HG02678 (cell line): ENCODE data around the gene VPS51.
"Not testable (repeated sequence)": the region's sequence is repeated elsewhere in the genome, so short reads cannot be mapped to it uniquely, and the experiment has no call there.

Experiments
- ATAC-seq: cut with Tn5 transposase; IDR thresholded peaks from one replicate; pipeline ENCODE4 v1.9.1; 2021; ENCODE audit warnings: mild to moderate bottlenecking, moderate library complexity; ENCODE audit not compliant: unreplicated experiment

VPS51 gene

DNA sequence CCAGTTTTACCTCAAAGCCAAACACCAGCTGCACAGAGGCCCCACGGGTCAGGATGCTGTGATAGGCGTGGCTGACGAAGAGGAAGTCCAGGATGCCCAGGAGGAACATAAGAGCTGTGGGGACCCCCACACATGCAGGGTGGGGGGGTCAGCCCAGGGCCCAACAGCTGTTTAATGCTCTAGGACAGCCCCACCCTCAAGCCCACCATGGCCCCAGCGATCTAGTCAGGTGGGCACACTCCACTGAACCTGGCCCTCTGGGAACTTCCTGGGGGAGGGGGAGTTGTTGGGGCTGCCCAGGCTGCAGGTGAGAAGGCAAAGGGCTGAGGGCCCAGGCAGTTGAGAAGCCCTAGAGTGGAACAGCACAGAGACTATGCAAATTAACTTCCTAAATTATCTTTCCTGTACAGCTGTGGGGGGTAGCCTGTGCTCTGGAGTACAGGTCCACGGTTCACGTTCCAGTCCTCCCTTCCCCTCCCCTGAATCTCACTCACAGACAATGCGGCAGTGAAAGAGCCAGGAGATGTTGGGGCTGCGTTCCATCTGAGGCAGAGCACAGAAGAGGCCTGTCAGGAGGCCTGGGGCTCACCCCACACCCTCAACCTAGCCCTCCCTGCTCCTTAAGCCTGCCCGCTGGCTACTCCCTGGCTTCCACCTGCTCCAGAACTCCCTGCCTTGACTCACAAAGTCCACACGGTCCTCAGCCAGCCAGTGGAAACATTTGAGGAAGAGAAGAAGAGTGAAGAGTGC lies 36.4 kb downstream of the VPS51 start:
- peak; percentile 48 for ATAC-seq

GRCh38 chr11:65132988-65133700 lies 37.1 kb downstream of the VPS51 start:
- ATAC-seq: peak; percentile 24

- ATAC-seq: no peak
Observed at GRCh38 chr11:65133724-65134123, 37.7 kb downstream of the VPS51 start.

DNA sequence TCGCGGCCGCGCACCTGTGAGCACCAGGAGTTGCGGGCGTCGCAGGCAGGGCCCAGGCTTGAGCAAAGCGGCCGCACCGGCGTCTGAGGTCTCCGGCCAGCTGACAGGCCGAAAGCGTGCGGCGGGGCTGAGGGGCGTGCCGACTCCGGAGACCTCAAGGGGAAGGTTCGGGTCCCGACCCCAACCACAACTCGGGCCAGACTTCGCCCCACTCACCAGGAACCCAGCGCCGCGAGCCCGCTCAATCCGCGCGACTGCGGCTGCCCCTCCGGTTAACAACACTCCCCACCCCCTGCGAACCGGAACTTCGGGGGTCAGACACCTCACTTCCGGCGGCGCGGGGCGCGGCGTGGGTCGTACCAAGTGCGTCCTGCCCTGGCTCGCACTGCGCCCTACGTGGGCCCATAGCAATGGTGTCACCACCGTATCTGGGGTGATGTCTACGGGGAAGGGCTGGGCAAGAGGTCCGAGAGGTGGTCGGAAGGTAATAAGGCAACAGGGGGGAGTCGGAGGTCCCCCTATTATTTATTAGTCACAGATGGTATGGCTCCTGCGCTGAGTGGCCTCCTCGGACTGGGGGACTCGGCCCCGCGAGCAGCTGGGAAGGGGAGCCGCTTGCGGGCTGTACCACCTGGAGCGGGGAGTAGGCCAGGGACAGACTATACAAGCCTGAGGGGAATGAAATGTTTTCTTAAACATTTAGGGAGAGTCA lies 38.4 kb downstream of the VPS51 start, which contains the start of gene SYVN1:
Gene SYVN1, minus strand, starts transcription at position 280 of the 712 bp plus-strand sequence. CDS start 918 bp downstream, outside the sequence.
- peak; percentile 52 for ATAC-seq

GRCh38 chr11:65134952-65135632 lies 39.1 kb downstream of the VPS51 start:
- ATAC-seq: peak; percentile 60

GRCh38 chr11:65135633-65136145 lies 39.7 kb downstream of the VPS51 start:
- ATAC-seq: no peak

- ATAC-seq: no peak
Observed at GRCh38 chr11:65136515-65137096, 40.6 kb downstream of the VPS51 start.

DNA sequence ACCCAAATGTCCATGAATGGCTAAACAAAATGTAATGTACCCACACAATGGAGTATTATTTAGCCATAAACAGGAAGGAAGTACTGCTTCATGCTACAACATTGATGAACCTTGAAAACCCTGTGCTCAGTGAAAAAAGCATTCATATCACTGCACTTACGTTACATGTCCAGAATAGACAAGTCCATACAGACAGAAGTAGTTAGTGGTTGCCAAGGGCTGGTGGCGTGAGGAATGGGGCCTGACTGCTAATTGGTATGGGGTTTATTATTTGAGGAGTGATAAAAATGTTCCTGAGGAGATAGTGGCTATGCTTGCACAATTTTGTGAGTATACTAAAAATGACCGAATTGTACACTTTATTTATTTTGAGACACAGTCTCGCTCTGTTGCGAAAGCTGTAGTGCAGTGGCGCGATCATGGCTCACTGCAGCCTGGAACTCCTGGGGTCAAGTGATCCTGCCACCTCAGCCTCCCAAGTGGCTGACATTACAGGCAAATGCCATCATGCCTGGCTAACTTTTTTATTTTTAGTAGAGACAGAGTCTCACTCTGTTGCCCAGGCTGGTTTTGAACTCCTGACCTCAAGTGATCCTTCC lies 46.0 kb downstream of the VPS51 start:
- no peak for ATAC-seq

- ATAC-seq: no peak
Observed at GRCh38 chr11:65147352-65148075, 51.5 kb downstream of the VPS51 start.

DNA sequence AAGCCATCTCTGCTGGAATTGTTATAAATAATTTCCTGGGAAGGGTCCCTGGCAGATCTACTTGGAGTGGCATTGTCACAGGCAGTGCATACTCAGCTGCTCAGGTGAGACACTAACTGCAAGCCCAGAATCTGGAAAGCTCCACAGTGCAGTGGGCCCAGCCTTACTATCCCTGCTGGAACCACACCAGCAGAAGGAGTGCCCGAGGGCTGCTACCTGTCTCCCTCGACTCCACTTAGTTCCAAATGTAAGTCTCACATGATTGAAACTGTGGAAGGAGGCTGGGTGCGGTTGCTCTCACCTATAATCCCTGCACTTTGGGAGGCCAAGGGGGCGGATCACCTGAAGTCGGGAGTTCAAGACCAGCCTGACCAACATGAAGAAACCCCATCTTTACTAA lies 52.6 kb downstream of the VPS51 start:
- ATAC-seq: no peak

- not testable (repeated sequence) for ATAC-seq
Observed at GRCh38 chr11:65150131-65150508, 54.1 kb downstream of the VPS51 start.

DNA sequence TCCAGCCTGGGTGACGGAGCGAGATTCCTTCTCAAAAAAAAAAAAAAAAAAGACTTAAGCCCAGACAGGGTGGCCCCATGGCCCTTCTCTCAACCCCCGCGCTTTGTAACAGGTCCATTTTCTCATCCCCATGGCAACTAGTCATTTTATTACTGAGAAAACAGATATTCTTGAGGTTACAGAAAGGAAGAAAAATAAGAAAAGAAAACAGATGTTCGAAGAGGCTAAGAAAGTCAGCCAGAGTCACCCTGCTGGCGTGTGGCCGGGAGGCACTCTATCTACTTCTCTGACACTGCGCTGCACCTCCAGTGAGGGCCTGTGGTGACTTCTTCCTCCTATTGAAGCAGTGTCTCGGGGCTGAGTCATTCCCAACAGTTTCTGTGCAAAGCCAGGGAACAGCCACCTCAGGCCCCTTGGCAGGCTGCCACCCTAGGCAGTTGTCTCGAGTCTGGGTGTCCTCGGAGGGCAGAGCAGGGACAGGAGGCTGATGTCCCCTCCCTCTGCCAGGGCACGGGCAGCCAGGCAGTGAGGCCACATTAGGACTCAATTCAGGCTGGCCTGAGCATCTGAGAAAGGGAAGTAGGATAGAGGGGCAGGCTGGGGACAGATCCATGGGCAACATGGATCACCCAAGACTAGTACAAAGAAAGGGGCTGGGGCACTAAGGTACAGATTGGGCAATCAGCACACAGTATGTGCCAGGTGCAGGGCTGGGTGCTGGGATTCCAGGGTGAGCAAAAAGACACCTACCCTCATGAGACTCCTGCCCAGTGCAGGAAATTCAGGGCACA lies 54.7 kb downstream of the VPS51 start:
- ATAC-seq: peak; percentile 45

DNA sequence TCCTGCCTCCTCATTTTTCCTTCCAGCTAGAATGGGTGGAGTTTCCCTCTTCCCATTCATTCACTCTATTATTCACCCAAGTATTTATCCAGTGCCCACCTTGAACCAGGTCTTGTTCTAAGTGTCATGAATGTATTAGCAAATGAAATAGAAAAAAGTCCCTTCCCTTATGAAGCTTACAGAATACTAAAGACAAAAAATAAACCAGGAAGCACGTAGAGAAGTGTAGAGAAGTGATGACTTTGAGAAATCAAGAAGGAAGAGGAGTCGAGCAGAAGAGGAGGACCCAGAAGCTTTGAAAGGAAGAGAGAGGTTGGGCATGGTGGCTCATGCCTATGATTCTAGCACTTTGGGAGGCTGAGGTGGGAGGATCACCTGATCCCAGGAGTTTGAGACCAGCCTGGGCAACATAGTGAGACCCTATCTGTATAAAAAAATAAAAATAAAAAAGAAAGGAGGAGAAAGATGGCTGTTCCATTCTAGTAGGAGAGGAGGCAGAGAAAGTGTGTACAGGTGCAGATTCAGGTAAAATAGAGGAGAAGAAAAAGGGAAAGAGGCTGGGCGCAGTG lies 55.4 kb downstream of the VPS51 start:
- ATAC-seq: no peak

DNA sequence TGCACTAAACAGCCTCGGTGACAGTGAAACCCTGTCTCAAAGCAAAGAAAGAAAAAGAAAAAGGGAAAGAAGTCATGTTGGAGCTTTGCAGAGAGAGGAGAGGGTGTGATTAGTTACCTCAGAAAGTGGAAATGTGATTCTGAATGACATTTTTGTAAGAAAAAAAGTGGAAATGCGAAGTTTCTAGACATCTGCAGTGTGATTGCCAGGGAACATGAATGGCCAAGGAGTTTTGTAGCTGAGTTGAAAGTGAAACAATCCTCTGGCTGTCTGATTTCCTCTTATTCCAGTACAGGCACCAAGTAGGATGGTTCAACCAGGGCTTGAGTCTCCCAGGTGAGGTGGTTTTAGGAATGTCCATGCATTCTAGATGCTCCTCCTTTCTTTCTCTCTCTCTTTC lies 56.1 kb downstream of the VPS51 start:
- ATAC-seq: no peak

- ATAC-seq: no peak
Observed at GRCh38 chr11:65156256-65156655, 60.2 kb downstream of the VPS51 start.

DNA sequence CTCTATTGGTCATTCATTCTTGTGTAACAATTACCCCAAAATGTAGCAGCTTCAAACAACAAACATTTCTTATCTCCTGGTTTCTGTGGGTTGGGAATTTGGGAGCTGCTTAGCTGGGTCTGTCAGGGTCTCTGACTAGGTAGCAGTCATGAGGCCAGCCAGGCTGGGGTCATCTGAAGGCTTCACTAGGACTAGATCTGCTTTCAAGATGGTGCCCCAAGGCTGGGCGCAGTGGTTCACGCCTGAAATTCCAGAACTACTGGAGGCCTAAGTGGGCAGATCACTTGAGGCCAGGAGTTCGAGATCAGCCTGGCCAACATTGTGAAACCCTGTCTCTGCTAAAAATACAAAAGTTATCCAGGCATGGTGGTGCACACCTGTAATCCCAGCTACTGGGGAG lies 60.9 kb downstream of the VPS51 start:
- no peak for ATAC-seq

DNA sequence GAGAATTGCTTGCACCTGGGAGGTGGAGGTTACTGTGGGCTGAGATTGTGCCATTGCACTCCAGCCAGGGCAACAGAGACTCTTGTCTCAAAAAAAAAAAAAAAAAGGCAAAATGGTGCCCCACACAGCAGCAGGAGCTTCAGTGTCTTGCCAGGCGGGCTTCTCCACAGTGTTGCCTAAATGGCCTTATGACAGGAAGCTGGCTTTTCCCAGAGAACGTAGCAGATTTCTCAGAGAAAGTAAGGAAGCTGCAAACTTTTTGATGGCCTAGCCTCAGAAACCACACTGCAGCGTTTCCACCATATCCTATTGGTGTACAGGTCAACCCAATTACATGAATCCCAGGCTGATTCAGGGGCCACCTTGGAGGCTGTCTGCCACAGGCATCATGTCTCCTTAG lies 61.3 kb downstream of the VPS51 start:
- ATAC-seq: no peak

DNA sequence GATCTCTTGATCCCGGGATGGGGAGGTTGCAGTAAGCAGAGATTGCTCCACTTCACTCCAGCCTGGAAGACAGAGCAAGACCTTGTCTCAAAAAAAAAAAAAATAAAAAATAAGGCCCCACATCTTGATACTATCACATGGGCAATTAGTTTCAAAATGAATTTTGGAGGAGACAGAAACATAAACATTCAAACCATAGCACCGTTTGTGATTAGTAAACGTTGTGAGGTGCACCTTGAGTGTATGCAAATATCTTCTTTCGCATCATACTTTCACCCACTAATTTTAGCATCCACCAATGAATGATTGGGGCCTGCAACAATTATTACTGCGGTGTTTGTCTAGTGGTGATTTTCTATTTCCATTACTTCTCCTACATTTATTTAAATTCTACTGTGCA lies 63.0 kb downstream of the VPS51 start:
- peak; percentile 60 for ATAC-seq
